Loucy (cell line): ENCODE measurements around the gene ATF7IP.

Source experiments
- H2AFZ ChIP-seq: fragments of 200-600 bp; sonication (generic); 2 replicates; pipeline ENCODE4 v1.6.0; 2016; ENCODE audit warnings: antibody characterized with exemption, mild to moderate bottlenecking, low read length, moderate library complexity
- H3F3A ChIP-seq: fragments of 200-600 bp; 2 replicates; pipeline ENCODE4 v1.6.0; 2016; ENCODE audit warnings: antibody characterized with exemption, low read depth, mild to moderate bottlenecking
- H3K27me3 ChIP-seq: fragments of 200-600 bp; sonication (generic); 2 replicates; pipeline ENCODE4 v1.6.1; 2014; ENCODE audit warnings: low read length, mild to moderate bottlenecking; ENCODE audit not compliant: insufficient read depth, poor library complexity, severe bottlenecking
- H3K36me3 ChIP-seq: fragments of 200-600 bp; sonication (generic); 2 replicates; pipeline ENCODE4 v1.6.1; 2016; ENCODE audit warnings: low read length; ENCODE audit not compliant: insufficient read depth
- H3K4me1 ChIP-seq: fragments of 200-600 bp; sonication (generic); 2 replicates; pipeline ENCODE4 v1.5.1; 2014; ENCODE audit warnings: low read length, mild to moderate bottlenecking; ENCODE audit not compliant: insufficient read depth, poor library complexity, severe bottlenecking
- H3K4me2 ChIP-seq: fragments of 200-600 bp; sonication (generic); 2 replicates; pipeline ENCODE4 v1.6.0; 2014; ENCODE audit warnings: antibody characterized with exemption, low read length, low read depth, mild to moderate bottlenecking; ENCODE audit not compliant: poor library complexity, severe bottlenecking
- H3K4me3 ChIP-seq: fragments of 200-600 bp; sonication (generic); 2 replicates; pipeline ENCODE4 v1.5.1; 2014; ENCODE audit warnings: low read length, mild to moderate bottlenecking, mixed read lengths; ENCODE audit not compliant: poor library complexity, severe bottlenecking
- H3K79me2 ChIP-seq: fragments of 200-600 bp; sonication (generic); 2 replicates; pipeline ENCODE4 v1.6.1; 2014; ENCODE audit warnings: low read length; ENCODE audit not compliant: insufficient read depth
- H3K9ac ChIP-seq: fragments of 200-600 bp; sonication (generic); 2 replicates; pipeline ENCODE4 v1.6.0; 2014; ENCODE audit warnings: mild to moderate bottlenecking, low read depth, low read length, moderate library complexity; ENCODE audit not compliant: poor library complexity, severe bottlenecking
- H3K9me2 ChIP-seq: fragments of 200-600 bp; sonication (generic); replicated peaks from 2 replicates; pipeline ENCODE4 v1.6.1; 2016; ENCODE audit warnings: low read depth, low read length, mixed read lengths
- H3K9me3 ChIP-seq: fragments of 200-600 bp; sonication (generic); 2 replicates; pipeline ENCODE4 v1.6.1; 2014; ENCODE audit warnings: mild to moderate bottlenecking, antibody characterized with exemption, low read length, low read depth; ENCODE audit not compliant: insufficient read depth
- H4K20me1 ChIP-seq: fragments of 200-600 bp; sonication (generic); 2 replicates; pipeline ENCODE4 v1.6.0; 2014; ENCODE audit warnings: antibody characterized with exemption, low read length, mild to moderate bottlenecking; ENCODE audit not compliant: insufficient read depth, poor library complexity, severe bottlenecking
- CTCF ChIP-seq: fragments of 200-600 bp; sonication (generic); conservative IDR thresholded peaks from 2 replicates; pipeline ENCODE4 v1.5.1; 2014; ENCODE audit warnings: mild to moderate bottlenecking, antibody characterized with exemption, low read length
- EZH2phosphoT487 ChIP-seq: fragments of 200-600 bp; IDR thresholded peaks from 2 replicates; pipeline ENCODE4 v1.6.1; 2018; ENCODE audit warnings: antibody characterized with exemption, mild to moderate bottlenecking, moderate library complexity, borderline replicate concordance

The ATF7IP gene

GRCh38 chr12:14356147-14356546, 9.3 kb upstream of the ATF7IP start:
- no peaks in the 10 kb centered on the region for H3K36me3 ChIP-seq
- TF ChIP-seq EZH2phosphoT487 (no peak), CTCF (no peak)

DNA sequence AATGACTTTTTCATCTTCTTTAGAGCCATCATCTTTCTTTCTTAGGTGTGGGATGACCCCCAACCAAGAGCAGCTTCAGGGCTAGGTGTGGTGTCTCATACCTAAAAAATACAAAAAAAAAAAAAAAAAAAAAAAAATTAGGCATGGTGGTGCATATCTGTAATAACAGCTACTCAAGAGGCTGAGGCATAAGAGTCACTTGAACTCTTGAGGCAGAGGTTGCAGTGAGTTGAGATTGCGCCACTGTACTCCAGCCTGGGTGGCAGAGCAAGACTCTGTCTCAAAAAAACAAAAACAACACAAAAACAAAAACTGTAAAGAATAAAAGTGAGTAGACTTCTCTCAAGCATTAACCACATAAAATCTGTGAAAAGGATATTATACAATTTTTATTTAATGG, 8.0 kb upstream of the ATF7IP start:
- H3K4me2 ChIP-seq, result no peak overlapping the region
- H3K36me3 ChIP-seq, result no peaks in the 10 kb centered on the region
- no peak overlapping the region for H3K4me3 ChIP-seq
- H3K9me3 ChIP-seq, result no peaks in the 10 kb centered on the region; the same call in 1 of the 2 replicates
- TF ChIP-seq EZH2phosphoT487, result no peak
- no peak for TF ChIP-seq CTCF
- H3K4me1 ChIP-seq, result no peaks in the 10 kb centered on the region
- H2AFZ ChIP-seq, result no peak overlapping the region
- H3F3A ChIP-seq, result no peaks in the 10 kb centered on the region
- no peak overlapping the region for H3K9ac ChIP-seq
- H4K20me1 ChIP-seq, result no peaks in the 10 kb centered on the region
- no peaks in the 10 kb centered on the region for H3K9me2 ChIP-seq
- no peaks in the 10 kb centered on the region for H3K27me3 ChIP-seq
- no peaks in the 10 kb centered on the region for H3K79me2 ChIP-seq

More at GRCh38 chr12:14356147-14356546, 9.3 kb upstream of the ATF7IP start:
- H4K20me1 ChIP-seq, result no peaks in the 10 kb centered on the region
- H3K9ac ChIP-seq, result no peak overlapping the region
- peaks cover 2% of the 10 kb centered on the region; the same call in 1 of the 2 replicates for H3K9me3 ChIP-seq
- no peak overlapping the region for H3K4me2 ChIP-seq
- no peaks in the 10 kb centered on the region for H3F3A ChIP-seq
- H2AFZ ChIP-seq, result no peak overlapping the region
- no peaks in the 10 kb centered on the region for H3K4me1 ChIP-seq
- H3K9me2 ChIP-seq, result no peaks in the 10 kb centered on the region
- H3K79me2 ChIP-seq, result no peaks in the 10 kb centered on the region
- no peaks in the 10 kb centered on the region for H3K27me3 ChIP-seq
- no peak overlapping the region for H3K4me3 ChIP-seq

GRCh38 chr12:14362352-14362751, 3.1 kb upstream of the ATF7IP start:
- H3K9ac ChIP-seq, result no peak overlapping the region
- H3K4me2 ChIP-seq, result no peak overlapping the region
- no peaks in the 10 kb centered on the region for H3K36me3 ChIP-seq
- H3F3A ChIP-seq, result peaks cover 9% of the 10 kb centered on the region; the same call in 1 of the 2 replicates
- peaks cover 14% of the 10 kb centered on the region for H3K79me2 ChIP-seq
- no peaks in the 10 kb centered on the region for H3K27me3 ChIP-seq
- peaks cover 6% of the 10 kb centered on the region for H4K20me1 ChIP-seq
- no peak overlapping the region for H2AFZ ChIP-seq
- no peaks in the 10 kb centered on the region for H3K9me3 ChIP-seq
- no peak overlapping the region for H3K4me3 ChIP-seq
- no peaks in the 10 kb centered on the region for H3K9me2 ChIP-seq
- H3K4me1 ChIP-seq, result peaks cover 14% of the 10 kb centered on the region
- no peak for TF ChIP-seq CTCF
- TF ChIP-seq EZH2phosphoT487, result no peak
